Mononuclear cell (primary cell): ENCODE measurements around the gene ADARB2. TPM values are rescaled to one million over a fixed set of nuclear protein-coding genes. Genes with fewer than 3 reads are reported as not detected.

Source experiments
- H3K27me3 ChIP-seq: 2 replicates; pipeline ENCODE4 v1.6.0; 2011; ENCODE audit warnings: low read length, control low read depth; ENCODE audit not compliant: insufficient read depth
- H3K4me1 ChIP-seq: 2 replicates; pipeline ENCODE4 v1.5.1; 2011; ENCODE audit warnings: mild to moderate bottlenecking, low read length, control low read depth; ENCODE audit not compliant: insufficient read depth
- H3K4me3 ChIP-seq: 2 replicates; pipeline ENCODE4 v1.5.1; 2011; ENCODE audit warnings: mild to moderate bottlenecking, low read length, moderate library complexity
- H3K9me3 ChIP-seq: 2 replicates; pipeline ENCODE4 v1.5.1; 2011; ENCODE audit warnings: low read depth, mild to moderate bottlenecking, control low read depth, low read length
- total RNA-seq: library from RNA; depleted of rRNA; stranded (reverse); fragments of >200 nt; gene quantifications from one replicate; pipeline ENCODE4 v1.2.3, GENCODE V29; 2012

The ADARB2 gene
- total RNA-seq, 1 donor: under 0.01 TPM

DNA sequence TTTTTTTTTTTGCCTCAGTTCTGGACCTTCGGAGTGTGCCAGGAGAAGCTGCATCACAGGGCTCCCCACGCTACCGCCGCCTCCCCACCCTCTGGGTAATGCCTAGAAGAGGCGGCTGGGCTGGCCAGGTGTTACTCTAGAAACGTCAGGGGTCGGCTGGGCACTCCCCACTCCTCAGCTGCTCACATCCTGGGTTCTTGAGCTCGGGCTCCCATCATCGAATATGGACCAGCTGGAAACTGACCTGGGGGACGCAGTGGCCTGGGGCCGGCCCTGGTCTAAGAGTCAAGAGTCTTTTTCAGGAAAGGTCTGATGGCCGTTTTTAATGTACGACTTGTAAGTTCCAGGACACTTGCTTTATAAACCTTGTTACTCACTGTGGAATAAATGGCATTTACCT, 354.6 kb downstream of the ADARB2 start:
- H3K9me3 ChIP-seq: peaks cover 11% of the 10 kb centered on the region

DNA sequence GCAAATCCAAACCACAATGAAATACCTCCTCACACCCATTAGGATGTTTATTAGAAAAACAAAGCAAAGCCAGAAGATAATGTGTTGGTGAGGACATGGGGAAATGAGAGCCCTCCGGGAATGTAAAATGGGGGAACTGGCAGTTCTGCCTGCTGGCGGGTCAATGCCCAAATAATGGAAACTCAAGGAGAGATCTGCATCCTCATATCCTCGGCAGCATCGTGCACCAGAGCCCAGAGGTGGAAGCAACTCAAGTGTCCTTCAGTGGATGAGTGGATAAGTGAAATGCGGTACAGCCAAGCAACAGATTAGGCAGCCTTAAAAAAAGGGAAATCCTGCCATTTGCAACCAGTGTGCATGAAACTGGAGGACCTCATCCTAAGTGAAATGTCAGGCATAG, 356.0 kb downstream of the ADARB2 start:
- H3K27me3 ChIP-seq: peaks cover 29% of the 10 kb centered on the region
- H3K9me3 ChIP-seq: peaks cover 8% of the 10 kb centered on the region
- no peak overlapping the region for H3K4me3 ChIP-seq
- no peaks in the 10 kb centered on the region for H3K4me1 ChIP-seq

More for the DNA sequence above, 354.6 kb downstream of the ADARB2 start:
- H3K4me1 ChIP-seq: no peaks in the 10 kb centered on the region
- H3K27me3 ChIP-seq: peaks cover 29% of the 10 kb centered on the region
- no peak overlapping the region for H3K4me3 ChIP-seq

DNA sequence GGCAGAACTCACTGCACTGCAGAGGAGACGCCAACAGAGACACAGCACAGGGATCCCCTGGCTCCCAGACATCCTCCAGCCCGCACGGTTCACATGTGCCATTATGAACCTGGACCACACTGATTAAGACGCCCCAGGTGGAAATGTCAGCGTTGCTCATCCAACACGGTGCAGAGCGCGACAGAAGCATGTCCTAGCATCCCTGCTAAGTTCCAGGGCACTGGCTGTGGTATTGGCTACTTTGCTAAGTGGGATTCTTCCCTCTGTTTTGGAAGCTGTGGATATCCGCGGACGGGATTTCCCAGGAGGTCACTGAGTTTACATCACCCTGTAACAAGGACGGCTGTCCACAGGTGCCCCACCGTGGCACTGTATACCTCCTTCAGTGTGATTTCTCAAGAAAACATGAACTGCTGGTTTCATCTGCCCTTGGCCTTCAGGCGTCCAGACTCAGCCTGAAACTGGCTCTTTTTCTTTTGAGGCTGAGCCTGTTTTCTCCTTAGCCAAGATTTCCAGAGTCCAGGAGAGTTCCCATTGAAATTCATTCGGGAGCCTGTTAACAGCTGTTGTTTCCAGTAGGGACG, 357.1 kb downstream of the ADARB2 start:
- Histone ChIP-seq H3K4me1 (no peaks in the 10 kb centered on the region), H3K27me3 (peaks cover 23% of the 10 kb centered on the region), H3K9me3 (no peaks in the 10 kb centered on the region), H3K4me3 (no peak overlapping the region)

DNA sequence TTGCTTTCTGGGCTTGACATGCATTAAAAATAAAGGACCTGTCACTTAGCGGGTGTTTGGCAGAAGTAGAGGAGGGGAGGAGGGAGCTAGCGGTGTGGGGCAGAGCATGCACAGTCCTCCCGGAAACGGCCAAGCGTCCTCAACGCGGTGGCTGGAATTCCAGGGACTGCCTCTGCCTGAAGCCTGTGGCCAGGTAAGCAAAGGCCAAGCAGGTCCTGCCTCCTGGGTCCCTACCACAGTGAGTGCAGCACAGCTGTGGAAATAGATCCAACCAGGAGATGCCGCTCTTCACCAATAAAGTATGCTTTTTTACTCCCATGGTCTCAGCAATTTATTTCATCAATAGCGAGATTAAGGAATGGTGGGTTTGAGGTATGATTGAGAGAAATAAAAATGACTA, 357.7 kb downstream of the ADARB2 start:
- H3K4me1 ChIP-seq: no peaks in the 10 kb centered on the region
- no peaks in the 10 kb centered on the region for H3K9me3 ChIP-seq
- peaks cover 17% of the 10 kb centered on the region for H3K27me3 ChIP-seq
- no peak overlapping the region for H3K4me3 ChIP-seq

DNA sequence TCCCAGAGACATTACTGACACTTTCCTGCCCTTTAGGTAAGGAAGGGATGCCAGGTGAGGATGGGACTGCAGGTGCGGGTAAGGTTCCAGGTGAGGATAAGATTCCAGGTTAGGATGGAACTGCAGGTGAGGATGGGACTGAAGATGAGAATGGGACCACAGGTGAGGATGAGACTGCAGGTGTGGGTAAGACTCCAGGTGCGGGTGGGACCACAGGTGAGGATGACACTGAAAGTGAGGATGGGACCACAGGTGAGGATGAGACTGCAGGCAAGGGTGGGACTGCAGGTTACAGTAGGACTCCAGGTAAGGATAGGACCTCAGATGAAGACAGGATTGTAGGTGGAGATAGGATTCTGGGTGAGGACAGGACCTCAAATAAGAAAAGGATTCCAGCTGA, 358.9 kb downstream of the ADARB2 start:
- peaks cover 11% of the 10 kb centered on the region for H3K27me3 ChIP-seq
- no peak overlapping the region for H3K4me3 ChIP-seq
- no peaks in the 10 kb centered on the region for H3K9me3 ChIP-seq
- no peaks in the 10 kb centered on the region for H3K4me1 ChIP-seq

DNA sequence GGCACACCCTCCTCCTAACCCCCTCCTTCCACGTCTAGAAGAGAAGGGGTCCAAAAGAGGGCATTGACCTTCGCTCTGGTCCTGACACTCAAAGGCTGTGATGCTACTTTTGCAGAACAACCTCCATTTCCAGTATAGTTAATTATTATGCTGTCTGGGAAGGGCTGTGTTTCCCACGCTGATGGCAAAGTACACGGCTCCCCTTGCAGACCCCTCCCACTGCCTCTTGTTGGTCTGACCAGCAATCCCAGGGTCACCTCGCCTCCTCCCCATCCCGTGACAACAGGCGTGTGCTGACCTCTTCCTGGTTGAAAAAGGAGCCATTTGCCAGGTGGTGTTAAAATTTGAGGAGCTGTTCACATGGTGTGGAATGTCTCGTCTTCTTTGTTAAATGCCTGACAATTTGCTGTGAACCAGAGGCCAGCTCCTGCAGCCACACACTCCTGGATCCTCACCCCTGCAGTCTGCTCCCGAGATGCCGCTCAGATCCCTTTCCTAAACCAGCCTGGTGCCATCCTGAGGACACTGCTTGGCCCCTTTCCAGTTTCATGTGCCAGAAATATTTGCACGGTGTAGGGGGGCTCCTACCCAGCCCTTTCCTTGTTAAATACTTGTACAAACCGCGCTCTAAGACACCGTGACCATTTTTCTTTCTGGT, 359.5 kb downstream of the ADARB2 start:
- peaks cover 11% of the 10 kb centered on the region for H3K27me3 ChIP-seq
- no peaks in the 10 kb centered on the region for H3K9me3 ChIP-seq
- no peak overlapping the region for H3K4me3 ChIP-seq
- no peaks in the 10 kb centered on the region for H3K4me1 ChIP-seq

DNA sequence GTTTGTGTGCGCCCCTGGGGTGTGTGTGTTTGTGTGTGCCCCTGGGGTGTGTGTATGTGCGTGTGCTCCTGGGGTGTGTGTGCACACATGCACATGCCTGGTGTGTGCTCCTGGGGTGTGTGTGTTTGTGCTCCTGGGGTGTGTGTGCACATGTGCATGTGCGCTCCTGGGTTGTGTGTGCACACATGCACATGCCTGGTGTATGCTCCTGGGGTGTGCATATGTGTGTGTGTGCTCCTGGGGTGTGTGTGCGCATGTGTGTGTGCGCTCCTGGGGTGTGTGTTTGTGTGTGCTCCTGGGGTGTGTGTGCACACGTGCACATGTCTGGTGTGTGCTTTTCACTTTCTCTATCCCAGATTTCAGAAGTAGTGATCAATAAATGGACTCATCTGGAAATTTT, 360.1 kb downstream of the ADARB2 start:
- H3K9me3 ChIP-seq: no peaks in the 10 kb centered on the region
- no peak overlapping the region for H3K4me3 ChIP-seq
- no peaks in the 10 kb centered on the region for H3K4me1 ChIP-seq
- H3K27me3 ChIP-seq: peaks cover 11% of the 10 kb centered on the region

DNA sequence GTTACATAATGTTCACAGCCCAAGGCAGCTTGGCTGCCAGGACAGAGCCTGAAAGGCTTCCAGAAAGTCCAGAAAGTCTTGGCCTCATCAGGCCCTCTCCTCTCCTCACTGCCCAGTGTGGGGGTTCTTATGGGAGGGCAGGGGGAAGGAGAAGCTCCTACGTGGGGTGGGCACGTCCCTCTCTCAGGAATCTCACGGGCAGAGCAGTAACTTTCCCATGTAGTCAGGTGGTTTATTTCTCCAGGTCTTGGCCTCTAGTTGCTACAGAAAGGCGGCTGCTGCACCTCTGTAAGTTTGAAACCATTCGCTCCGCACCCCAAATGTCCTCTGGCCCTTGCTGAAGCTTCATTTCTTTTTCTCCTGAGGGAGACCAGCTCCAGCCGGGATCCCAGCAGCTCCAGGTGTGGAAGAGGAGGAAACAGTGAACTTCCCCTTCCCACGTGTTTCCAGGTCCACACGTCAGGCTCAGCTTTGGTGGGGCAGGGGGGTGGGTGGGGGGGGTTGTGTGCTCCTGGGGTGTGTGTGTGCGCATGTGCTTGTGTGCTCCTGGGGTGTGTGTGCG, 360.9 kb downstream of the ADARB2 start:
- Histone ChIP-seq H3K4me3 (no peak overlapping the region), H3K27me3 (peaks cover 7% of the 10 kb centered on the region), H3K4me1 (no peaks in the 10 kb centered on the region), H3K9me3 (no peaks in the 10 kb centered on the region)

DNA sequence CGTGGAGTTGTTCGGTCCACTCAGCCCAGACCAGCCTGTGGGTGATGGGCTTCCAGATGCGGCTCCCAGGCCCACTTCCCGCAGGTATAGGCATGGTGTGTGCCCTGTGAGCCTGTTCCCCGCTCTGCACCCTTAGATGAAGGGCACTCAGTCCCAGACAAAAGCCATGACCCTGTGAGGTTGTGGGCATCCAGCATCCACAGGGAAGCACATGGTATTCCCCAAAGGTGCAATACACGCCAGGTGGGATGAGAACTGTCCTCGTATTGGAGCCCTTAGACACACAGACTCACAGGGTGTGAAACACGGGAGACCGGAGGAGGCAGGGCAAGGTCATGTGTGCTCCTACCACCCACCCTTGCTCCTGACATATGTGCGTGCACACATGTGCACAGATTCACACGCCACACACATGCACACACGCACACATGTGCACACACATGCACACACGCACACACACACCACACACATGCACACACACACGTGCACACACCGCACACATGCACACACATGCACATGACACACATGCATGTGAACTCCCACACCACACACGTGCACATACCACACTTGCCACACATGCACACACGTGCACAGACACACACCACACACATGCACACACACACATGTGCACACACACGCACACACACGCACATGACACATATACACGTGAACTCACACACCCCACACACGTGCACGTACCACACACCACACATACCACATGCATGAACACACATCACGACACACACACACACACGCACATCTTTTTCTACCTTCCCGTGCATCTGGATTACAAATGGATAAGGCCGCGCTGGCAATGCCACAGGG, 361.8 kb downstream of the ADARB2 start:
- Histone ChIP-seq H3K9me3 (no peaks in the 10 kb centered on the region), H3K4me1 (no peaks in the 10 kb centered on the region)

DNA sequence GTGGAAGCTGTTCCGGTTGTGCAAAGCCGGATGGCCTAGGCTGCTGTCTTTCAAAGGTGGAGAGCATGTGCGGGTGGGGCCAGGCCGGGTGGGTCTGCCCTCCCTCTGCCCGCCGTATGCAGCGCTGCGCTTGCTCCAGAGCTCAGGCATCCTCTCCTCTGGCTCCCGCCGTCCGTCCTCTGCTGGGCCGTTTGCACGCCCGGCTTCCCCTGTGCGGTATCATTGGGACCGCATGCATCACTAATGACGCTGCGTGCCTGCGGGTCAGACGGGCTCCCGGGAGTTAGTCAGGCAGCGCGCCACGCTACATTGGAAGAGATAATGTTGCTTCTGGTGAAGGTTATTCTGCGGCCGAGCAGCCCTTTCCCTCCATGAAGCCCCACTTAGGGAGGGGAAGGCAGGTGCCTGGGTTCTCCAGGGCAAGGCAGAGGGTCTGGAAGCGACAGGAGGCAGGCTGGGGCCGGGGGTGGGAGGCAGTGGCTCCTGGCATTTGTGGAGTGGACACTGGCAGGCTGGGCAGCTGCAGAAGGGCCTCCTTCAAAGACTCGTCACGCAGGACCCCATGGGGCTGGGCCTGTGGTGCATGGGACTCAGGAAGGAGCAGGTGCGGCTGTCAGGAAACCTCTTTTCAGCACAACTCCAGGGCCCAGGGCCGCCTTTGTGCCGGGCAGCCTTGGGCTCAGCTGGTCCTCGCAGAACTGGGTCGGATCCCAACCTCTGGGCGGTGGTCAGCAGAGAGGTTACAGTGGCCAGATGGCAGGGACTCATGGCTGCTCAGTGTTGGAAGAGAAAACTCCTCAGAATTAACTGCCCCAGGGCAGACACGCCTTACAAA, 362.6 kb downstream of the ADARB2 start:
- Histone ChIP-seq H3K27me3 (peaks cover 5% of the 10 kb centered on the region), H3K4me1 (no peaks in the 10 kb centered on the region), H3K9me3 (no peaks in the 10 kb centered on the region), H3K4me3 (no peak overlapping the region)

More for the DNA sequence above, 361.8 kb downstream of the ADARB2 start:
- H3K27me3 ChIP-seq: peaks cover 5% of the 10 kb centered on the region
- no peak overlapping the region for H3K4me3 ChIP-seq

DNA sequence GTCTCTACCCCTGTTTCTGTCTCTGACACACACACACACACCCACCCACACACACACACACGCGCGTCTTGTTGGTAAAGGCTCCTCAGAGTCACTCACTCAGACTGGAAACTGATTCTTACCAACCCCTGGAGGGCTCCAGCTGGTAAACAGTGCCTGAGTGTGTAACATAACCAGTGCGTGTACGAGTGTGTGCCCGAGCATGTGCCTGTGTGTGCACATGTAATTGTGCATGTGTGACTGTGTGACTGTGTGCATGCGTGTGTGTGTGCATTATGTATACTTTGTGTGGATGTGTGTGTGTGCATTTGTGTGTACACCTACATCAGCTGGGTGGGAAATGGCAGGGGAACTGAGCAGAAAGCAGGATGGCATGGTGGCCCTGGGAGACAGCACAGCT, 364.0 kb downstream of the ADARB2 start:
- Histone ChIP-seq H3K4me3 (no peak overlapping the region), H3K4me1 (no peaks in the 10 kb centered on the region), H3K9me3 (no peaks in the 10 kb centered on the region), H3K27me3 (no peaks in the 10 kb centered on the region)

DNA sequence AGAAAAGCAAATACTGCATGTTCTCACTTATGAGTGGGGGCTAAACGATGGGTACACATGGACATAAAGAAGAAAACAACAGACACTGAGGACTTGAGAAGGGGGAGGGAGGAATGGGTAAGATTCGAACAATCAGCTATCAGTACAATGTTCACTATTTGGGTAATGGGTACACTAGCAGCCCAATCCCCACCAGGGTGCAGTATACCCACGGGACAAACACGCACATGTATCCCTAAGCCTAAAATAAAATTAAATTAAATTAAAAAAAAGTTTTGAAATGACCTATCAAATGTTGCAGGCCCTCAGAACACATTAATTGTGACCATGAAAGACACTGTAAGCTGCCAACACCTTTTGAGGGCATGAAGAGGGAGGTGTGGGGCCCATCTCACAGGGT, 365.1 kb downstream of the ADARB2 start:
- H3K4me1 ChIP-seq: no peaks in the 10 kb centered on the region
- no peaks in the 10 kb centered on the region for H3K9me3 ChIP-seq
- no peaks in the 10 kb centered on the region for H3K27me3 ChIP-seq
- no peak overlapping the region for H3K4me3 ChIP-seq

DNA sequence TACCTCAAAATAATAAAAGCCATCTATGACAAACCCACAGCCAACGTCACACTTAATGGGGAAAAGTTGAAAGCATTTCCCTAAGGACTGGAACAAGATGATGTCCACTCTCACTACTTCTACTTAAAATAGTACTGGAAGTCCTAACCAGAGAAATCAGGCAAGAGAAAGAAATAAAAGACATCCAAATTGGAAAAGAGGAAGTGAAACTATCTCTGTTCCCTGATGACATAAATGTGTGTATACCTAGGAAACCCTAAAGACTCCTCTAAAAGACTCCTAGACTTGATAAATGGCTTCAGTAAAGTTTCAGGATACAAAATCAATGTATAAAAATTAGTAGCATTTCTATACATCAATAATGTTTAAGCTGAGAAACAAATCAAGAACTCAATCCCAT, 367.0 kb downstream of the ADARB2 start:
- Histone ChIP-seq H3K27me3 (no peaks in the 10 kb centered on the region), H3K4me3 (no peak overlapping the region), H3K4me1 (no peaks in the 10 kb centered on the region), H3K9me3 (no peaks in the 10 kb centered on the region)

DNA sequence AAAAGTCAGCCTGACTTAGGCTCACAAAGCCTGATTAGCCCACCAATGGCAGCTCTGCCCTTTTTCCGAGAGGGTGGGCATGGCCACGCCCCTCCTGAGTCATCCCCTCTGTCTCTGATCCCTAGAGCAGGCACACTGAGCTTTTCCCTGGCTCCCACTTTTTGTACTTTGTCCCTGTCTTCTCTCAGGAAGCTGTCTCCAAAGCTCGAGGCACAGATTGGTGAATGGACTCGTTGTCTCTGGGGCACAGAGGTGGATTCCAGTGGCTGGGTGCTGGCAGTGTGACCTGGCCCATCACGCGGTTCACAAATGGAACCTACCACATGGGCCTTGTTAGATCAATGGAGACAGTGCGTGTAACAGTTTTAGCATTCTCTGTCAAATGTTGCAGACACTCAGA, 367.7 kb downstream of the ADARB2 start:
- Histone ChIP-seq H3K9me3 (no peaks in the 10 kb centered on the region), H3K4me3 (no peak overlapping the region), H3K4me1 (no peaks in the 10 kb centered on the region), H3K27me3 (no peaks in the 10 kb centered on the region)
